WTC11 (cell line): ENCODE measurements around the gene EOGT. TPM values are rescaled to one million over a fixed set of nuclear protein-coding genes. Genes with fewer than 3 reads are reported as not detected.

Experiments
- ATAC-seq: fragments of 200-7000 bp; cut with Tn5 transposase; 2 replicates; pipeline ENCODE4 v1.10.0; 2021; ENCODE audit warnings: mild to moderate bottlenecking, moderate library complexity
- CTCF ChIA-PET: fragments of 300-600 bp; sonication (Branson Sonifier 250); formaldehyde crosslinking; loops from one replicate; lab custom pipeline; 2021; ENCODE audit warnings: antibody characterized with exemption; lab: Charles Lee
- POLR2A ChIA-PET: fragments of 350-600 bp; sonication (Branson Sonifier 250); formaldehyde crosslinking; loops from one replicate; lab custom pipeline; 2021; ENCODE audit warnings: antibody characterized with exemption; lab: Charles Lee
- DNase-seq: peaks from one replicate; pipeline ENCODE4 v3.0.0; 2021; ENCODE audit warnings: low spot score
- H3K27ac Mint-ChIP-seq: 2 replicates; pipeline ENCODE4 v1.8.0; 2021; ENCODE audit warnings: mixed read lengths
- H3K27me3 Mint-ChIP-seq: 2 replicates; pipeline ENCODE4 v1.8.0; 2021; ENCODE audit warnings: low read depth, mild to moderate bottlenecking, moderate library complexity, mixed read lengths
- H3K36me3 Mint-ChIP-seq: 2 replicates; pipeline ENCODE4 v1.8.0; 2021; ENCODE audit warnings: mixed read lengths
- H3K4me1 Mint-ChIP-seq: 2 replicates; pipeline ENCODE4 v1.8.0; 2022; ENCODE audit warnings: mixed read lengths
- H3K4me3 Mint-ChIP-seq: 2 replicates; pipeline ENCODE4 v1.8.0; 2021; ENCODE audit warnings: mild to moderate bottlenecking, moderate library complexity, mixed read lengths
- H3K9me3 Mint-ChIP-seq: 2 replicates; pipeline ENCODE4 v1.8.0; 2021; ENCODE audit warnings: mixed read lengths
- CBFB ChIP-seq: sonication (generic); formaldehyde crosslinking; IDR thresholded peaks from 2 replicates; pipeline ENCODE4 v1.8.1; 2022; ENCODE audit warnings: mild to moderate bottlenecking, low read depth, missing genetic modification reagents
- ELF4 ChIP-seq: sonication (generic); formaldehyde crosslinking; IDR thresholded peaks from 2 replicates; pipeline ENCODE4 v1.8.1; 2022; ENCODE audit warnings: low read depth, mild to moderate bottlenecking, moderate library complexity, missing genetic modification reagents
- ESRRA ChIP-seq: sonication (generic); formaldehyde crosslinking; IDR thresholded peaks from 2 replicates; pipeline ENCODE4 v1.8.1; 2022; ENCODE audit warnings: mild to moderate bottlenecking, missing genetic modification reagents, borderline replicate concordance
- ETV6 ChIP-seq: sonication (generic); formaldehyde crosslinking; IDR thresholded peaks from 2 replicates; pipeline ENCODE4 v1.8.1; 2022; ENCODE audit warnings: mild to moderate bottlenecking, missing genetic modification reagents
- GTF2I ChIP-seq: fragments of 250-450 bp; sonication (Bioruptor Pico); conservative IDR thresholded peaks from 2 replicates; pipeline ENCODE4 v1.4.0; 2021; ENCODE audit warnings: mild to moderate bottlenecking
- HMGA2 ChIP-seq: fragments of 250-450 bp; sonication (Bioruptor Pico); IDR thresholded peaks from 2 replicates; pipeline ENCODE4 v1.4.0; 2021; ENCODE audit warnings: mild to moderate bottlenecking, moderate library complexity
- MXD4 ChIP-seq: fragments of 250-450 bp; sonication (Bioruptor Pico); IDR thresholded peaks from 2 replicates; pipeline ENCODE4 v1.8.0; 2021; ENCODE audit warnings: mild to moderate bottlenecking, moderate library complexity, borderline replicate concordance
- MYBL2 ChIP-seq: sonication (generic); formaldehyde crosslinking; IDR thresholded peaks from 2 replicates; pipeline ENCODE4 v1.8.1; 2023; ENCODE audit warnings: mild to moderate bottlenecking, moderate library complexity, missing genetic modification reagents
- NR3C1 ChIP-seq: sonication (generic); formaldehyde crosslinking; conservative IDR thresholded peaks from 2 replicates; pipeline ENCODE4 v1.8.1; 2023; ENCODE audit warnings: low read depth, mild to moderate bottlenecking, missing genetic modification reagents
- OVOL2 ChIP-seq: fragments of 250-450 bp; sonication (Bioruptor Pico); IDR thresholded peaks from 2 replicates; pipeline ENCODE4 v1.9.0; 2021; ENCODE audit warnings: mild to moderate bottlenecking, borderline replicate concordance
- PRRX2 ChIP-seq: fragments of 250-450 bp; sonication (Bioruptor Pico); IDR thresholded peaks from 2 replicates; pipeline ENCODE4 v1.8.0; 2021; ENCODE audit warnings: mild to moderate bottlenecking
- SOX15 ChIP-seq: fragments of 250-450 bp; sonication (Bioruptor Pico); IDR thresholded peaks from 2 replicates; pipeline ENCODE4 v1.9.0; 2021; ENCODE audit warnings: mild to moderate bottlenecking
- SP1 ChIP-seq: sonication (generic); formaldehyde crosslinking; conservative IDR thresholded peaks from 2 replicates; pipeline ENCODE4 v1.8.1; 2022; ENCODE audit warnings: missing genetic modification reagents
- ZNF121 ChIP-seq: sonication (generic); formaldehyde crosslinking; IDR thresholded peaks from 2 replicates; pipeline ENCODE4 v1.8.0; 2023; ENCODE audit warnings: missing genetic modification reagents
- ZNF423 ChIP-seq: fragments of 250-450 bp; sonication (Bioruptor Pico); IDR thresholded peaks from 2 replicates; pipeline ENCODE4 v2.1.2; 2022; ENCODE audit warnings: mild to moderate bottlenecking, moderate library complexity
- ZNF671 ChIP-seq: fragments of 250-450 bp; sonication (Bioruptor Pico); IDR thresholded peaks from 2 replicates; pipeline ENCODE4 v1.8.0; 2021; ENCODE audit warnings: mild to moderate bottlenecking
- total RNA-seq: library from RNA; stranded (reverse); gene quantifications from 3 replicates; pipeline ENCODE4 v1.2.3, GENCODE V29; 2021
- TF ChIP-seq, protein P1 (sequence below): sonication (generic); formaldehyde crosslinking; IDR thresholded peaks from 2 replicates; pipeline ENCODE4 v1.8.0; 2023; ENCODE audit warnings: mild to moderate bottlenecking, missing genetic modification reagents
- TF ChIP-seq, protein P2 (sequence below): sonication (generic); formaldehyde crosslinking; IDR thresholded peaks from 2 replicates; pipeline ENCODE4 v1.8.0; 2022; ENCODE audit warnings: missing genetic modification reagents
- TF ChIP-seq, protein P3 (sequence below): sonication (generic); formaldehyde crosslinking; conservative IDR thresholded peaks from 2 replicates; pipeline ENCODE4 v1.8.1; 2023; ENCODE audit warnings: mild to moderate bottlenecking, low read depth, missing genetic modification reagents, moderate library complexity
- TF ChIP-seq, protein P4 (sequence below): sonication (generic); formaldehyde crosslinking; IDR thresholded peaks from 2 replicates; pipeline ENCODE4 v1.8.0; 2022; ENCODE audit warnings: mild to moderate bottlenecking, missing genetic modification reagents
- TF ChIP-seq, protein P5 (sequence below): sonication (generic); formaldehyde crosslinking; IDR thresholded peaks from 2 replicates; pipeline ENCODE4 v1.8.0; 2022; ENCODE audit warnings: mild to moderate bottlenecking, missing genetic modification reagents
- TF ChIP-seq, protein P6 (sequence below): fragments of 250-450 bp; sonication (Bioruptor Pico); IDR thresholded peaks from 2 replicates; pipeline ENCODE4 v1.9.0; 2021; ENCODE audit warnings: mild to moderate bottlenecking
- TF ChIP-seq, protein P7 (sequence below): fragments of 250-450 bp; sonication (Bioruptor Pico); conservative IDR thresholded peaks from 2 replicates; pipeline ENCODE4 v1.9.0; 2021; ENCODE audit warnings: mild to moderate bottlenecking

EOGT gene
- total RNA-seq, 1 experiment from 2014 or later, result 32.9 TPM

DNA sequence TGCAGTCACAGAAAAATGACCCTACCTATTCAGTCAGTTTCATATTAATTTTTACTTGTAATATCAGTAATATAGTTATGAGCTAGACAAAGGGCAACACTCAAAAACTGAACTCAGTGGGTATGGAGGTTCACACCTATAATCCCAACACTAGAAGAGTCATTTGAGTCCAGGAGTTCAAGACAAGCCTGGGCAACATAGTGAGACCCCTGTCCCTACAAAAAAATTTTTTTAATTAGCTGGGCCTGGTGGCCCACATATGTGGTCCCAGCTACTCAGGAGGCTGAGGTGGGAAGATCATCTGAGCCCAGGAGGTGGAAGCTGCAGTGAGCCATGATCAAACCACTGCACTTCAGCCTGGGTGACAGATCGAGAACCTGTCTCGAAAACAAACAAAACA lies 35.5 kb upstream of the EOGT start:
- DNase-seq (no peak), ATAC-seq (no peak)
- Mint-ChIP-seq H3K27me3 (no peaks in the 10 kb centered on the region), H3K4me1 (peaks cover 15% of the 10 kb centered on the region), H3K36me3 (peaks cover 14% of the 10 kb centered on the region), H3K4me3 (no peak overlapping the region)
- CTCF ChIA-PET, result no interaction called here
- no peak for TF ChIP-seq MYBL2 (CRISPR knock-in tag)
- TF ChIP-seq, protein P1, sequence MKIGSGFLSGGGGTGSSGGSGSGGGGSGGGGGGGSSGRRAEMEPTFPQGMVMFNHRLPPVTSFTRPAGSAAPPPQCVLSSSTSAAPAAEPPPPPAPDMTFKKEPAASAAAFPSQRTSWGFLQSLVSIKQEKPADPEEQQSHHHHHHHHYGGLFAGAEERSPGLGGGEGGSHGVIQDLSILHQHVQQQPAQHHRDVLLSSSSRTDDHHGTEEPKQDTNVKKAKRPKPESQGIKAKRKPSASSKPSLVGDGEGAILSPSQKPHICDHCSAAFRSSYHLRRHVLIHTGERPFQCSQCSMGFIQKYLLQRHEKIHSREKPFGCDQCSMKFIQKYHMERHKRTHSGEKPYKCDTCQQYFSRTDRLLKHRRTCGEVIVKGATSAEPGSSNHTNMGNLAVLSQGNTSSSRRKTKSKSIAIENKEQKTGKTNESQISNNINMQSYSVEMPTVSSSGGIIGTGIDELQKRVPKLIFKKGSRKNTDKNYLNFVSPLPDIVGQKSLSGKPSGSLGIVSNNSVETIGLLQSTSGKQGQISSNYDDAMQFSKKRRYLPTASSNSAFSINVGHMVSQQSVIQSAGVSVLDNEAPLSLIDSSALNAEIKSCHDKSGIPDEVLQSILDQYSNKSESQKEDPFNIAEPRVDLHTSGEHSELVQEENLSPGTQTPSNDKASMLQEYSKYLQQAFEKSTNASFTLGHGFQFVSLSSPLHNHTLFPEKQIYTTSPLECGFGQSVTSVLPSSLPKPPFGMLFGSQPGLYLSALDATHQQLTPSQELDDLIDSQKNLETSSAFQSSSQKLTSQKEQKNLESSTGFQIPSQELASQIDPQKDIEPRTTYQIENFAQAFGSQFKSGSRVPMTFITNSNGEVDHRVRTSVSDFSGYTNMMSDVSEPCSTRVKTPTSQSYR (CRISPR knock-in tag), result no peak
- TF ChIP-seq, protein P2, sequence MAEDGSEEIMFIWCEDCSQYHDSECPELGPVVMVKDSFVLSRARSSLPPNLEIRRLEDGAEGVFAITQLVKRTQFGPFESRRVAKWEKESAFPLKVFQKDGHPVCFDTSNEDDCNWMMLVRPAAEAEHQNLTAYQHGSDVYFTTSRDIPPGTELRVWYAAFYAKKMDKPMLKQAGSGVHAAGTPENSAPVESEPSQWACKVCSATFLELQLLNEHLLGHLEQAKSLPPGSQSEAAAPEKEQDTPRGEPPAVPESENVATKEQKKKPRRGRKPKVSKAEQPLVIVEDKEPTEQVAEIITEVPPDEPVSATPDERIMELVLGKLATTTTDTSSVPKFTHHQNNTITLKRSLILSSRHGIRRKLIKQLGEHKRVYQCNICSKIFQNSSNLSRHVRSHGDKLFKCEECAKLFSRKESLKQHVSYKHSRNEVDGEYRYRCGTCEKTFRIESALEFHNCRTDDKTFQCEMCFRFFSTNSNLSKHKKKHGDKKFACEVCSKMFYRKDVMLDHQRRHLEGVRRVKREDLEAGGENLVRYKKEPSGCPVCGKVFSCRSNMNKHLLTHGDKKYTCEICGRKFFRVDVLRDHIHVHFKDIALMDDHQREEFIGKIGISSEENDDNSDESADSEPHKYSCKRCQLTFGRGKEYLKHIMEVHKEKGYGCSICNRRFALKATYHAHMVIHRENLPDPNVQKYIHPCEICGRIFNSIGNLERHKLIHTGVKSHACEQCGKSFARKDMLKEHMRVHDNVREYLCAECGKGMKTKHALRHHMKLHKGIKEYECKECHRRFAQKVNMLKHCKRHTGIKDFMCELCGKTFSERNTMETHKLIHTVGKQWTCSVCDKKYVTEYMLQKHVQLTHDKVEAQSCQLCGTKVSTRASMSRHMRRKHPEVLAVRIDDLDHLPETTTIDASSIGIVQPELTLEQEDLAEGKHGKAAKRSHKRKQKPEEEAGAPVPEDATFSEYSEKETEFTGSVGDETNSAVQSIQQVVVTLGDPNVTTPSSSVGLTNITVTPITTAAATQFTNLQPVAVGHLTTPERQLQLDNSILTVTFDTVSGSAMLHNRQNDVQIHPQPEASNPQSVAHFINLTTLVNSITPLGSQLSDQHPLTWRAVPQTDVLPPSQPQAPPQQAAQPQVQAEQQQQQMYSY, result no peak
- no peak for TF ChIP-seq ZNF121 (CRISPR knock-in tag)
- no peak for TF ChIP-seq ESRRA (CRISPR knock-in tag)
- no peak for TF ChIP-seq HMGA2
- TF ChIP-seq NR3C1 (CRISPR knock-in tag), result no peak
- TF ChIP-seq, protein P3, sequence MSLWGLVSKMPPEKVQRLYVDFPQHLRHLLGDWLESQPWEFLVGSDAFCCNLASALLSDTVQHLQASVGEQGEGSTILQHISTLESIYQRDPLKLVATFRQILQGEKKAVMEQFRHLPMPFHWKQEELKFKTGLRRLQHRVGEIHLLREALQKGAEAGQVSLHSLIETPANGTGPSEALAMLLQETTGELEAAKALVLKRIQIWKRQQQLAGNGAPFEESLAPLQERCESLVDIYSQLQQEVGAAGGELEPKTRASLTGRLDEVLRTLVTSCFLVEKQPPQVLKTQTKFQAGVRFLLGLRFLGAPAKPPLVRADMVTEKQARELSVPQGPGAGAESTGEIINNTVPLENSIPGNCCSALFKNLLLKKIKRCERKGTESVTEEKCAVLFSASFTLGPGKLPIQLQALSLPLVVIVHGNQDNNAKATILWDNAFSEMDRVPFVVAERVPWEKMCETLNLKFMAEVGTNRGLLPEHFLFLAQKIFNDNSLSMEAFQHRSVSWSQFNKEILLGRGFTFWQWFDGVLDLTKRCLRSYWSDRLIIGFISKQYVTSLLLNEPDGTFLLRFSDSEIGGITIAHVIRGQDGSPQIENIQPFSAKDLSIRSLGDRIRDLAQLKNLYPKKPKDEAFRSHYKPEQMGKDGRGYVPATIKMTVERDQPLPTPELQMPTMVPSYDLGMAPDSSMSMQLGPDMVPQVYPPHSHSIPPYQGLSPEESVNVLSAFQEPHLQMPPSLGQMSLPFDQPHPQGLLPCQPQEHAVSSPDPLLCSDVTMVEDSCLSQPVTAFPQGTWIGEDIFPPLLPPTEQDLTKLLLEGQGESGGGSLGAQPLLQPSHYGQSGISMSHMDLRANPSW (CRISPR knock-in tag), result no peak
- no peak for TF ChIP-seq PRRX2
- TF ChIP-seq SOX15 (CRISPR knock-in tag), result no peak
- TF ChIP-seq, all 79 proteins: peak for 0
- no peaks in the 10 kb centered on the region for H3K9me3 Mint-ChIP-seq
- POLR2A ChIA-PET, result no interaction called here
- no peak overlapping the region for H3K27ac Mint-ChIP-seq

DNA sequence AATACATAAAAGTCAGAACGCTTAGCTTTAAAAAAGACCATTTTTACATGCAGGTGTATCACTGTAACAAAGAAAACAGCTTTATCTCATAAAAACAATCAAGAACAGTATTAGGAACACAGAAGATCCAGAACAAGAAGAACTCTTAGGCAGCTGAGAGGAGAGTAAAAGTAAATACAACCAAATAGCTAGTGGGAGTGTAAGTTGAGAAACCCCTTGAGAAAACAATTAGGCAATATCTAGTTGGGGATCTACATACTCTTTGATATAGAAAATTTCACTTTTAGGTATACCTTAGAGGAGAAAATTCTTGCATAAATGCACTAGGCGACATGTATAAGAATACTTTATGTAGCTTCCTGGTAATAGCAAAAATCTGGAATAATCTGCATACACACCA lies 31.1 kb upstream of the EOGT start:
- Mint-ChIP-seq H3K9me3 (no peaks in the 10 kb centered on the region), H3K27ac (no peak overlapping the region), H3K4me3 (no peak overlapping the region), H3K36me3 (peaks cover 31% of the 10 kb centered on the region), H3K27me3 (no peaks in the 10 kb centered on the region), H3K4me1 (no peaks in the 10 kb centered on the region)
- POLR2A ChIA-PET, result no interaction called here
- CTCF ChIA-PET, result no interaction called here
- TF ChIP-seq, protein P4, sequence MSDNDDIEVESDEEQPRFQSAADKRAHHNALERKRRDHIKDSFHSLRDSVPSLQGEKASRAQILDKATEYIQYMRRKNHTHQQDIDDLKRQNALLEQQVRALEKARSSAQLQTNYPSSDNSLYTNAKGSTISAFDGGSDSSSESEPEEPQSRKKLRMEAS, result no peak
- TF ChIP-seq ZNF671, result no peak
- TF ChIP-seq SP1 (CRISPR knock-in tag), result no peak
- TF ChIP-seq, protein P5, sequence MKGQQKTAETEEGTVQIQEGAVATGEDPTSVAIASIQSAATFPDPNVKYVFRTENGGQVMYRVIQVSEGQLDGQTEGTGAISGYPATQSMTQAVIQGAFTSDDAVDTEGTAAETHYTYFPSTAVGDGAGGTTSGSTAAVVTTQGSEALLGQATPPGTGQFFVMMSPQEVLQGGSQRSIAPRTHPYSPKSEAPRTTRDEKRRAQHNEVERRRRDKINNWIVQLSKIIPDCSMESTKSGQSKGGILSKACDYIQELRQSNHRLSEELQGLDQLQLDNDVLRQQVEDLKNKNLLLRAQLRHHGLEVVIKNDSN (CRISPR knock-in tag), result no peak
- TF ChIP-seq MXD4, result no peak
- TF ChIP-seq OVOL2, result no peak
- no peak for TF ChIP-seq ZNF423 (CRISPR knock-in tag)
- TF ChIP-seq NR3C1 (CRISPR knock-in tag), result no peak
- no peak for TF ChIP-seq ETV6 (CRISPR knock-in tag)
- no peak for TF ChIP-seq CBFB (CRISPR knock-in tag)
- TF ChIP-seq, protein P6, sequence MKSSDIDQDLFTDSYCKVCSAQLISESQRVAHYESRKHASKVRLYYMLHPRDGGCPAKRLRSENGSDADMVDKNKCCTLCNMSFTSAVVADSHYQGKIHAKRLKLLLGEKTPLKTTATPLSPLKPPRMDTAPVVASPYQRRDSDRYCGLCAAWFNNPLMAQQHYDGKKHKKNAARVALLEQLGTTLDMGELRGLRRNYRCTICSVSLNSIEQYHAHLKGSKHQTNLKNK (CRISPR knock-in tag), result no peak
- TF ChIP-seq ZNF121 (CRISPR knock-in tag), result no peak
- TF ChIP-seq, protein P7, sequence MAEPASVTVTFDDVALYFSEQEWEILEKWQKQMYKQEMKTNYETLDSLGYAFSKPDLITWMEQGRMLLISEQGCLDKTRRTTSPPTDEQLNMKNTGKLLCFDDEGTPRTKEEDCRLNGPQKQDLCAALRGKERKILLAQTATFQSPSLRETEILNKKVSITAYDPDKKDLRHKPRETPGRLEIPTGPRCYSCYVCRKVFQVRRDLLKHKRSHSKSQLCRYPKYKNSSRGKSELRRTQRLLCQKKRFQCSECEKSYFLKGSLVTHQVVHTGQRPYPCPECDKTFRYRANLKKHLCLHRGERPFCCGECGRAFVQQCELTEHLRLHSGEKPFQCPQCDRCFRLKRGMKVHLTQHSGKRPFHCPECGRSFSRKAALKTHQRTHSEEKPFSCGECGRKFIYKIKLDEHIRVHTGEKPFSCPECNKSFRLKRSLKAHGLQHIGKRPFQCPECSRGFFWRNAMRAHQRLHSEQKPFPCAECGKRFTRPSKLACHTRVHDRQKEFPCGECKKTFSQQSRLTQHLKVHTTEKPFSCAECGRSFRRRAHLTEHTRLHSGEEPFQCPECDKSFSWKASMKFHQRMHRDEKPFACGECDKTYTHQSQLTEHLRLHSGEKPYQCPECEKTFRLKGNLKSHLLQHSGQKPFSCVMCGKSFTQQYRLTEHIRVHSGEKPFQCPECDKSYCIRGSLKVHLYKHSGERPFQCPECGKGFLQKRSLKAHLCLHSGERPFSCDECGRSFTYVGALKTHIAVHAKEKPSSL (CRISPR knock-in tag), result no peak
- TF ChIP-seq ELF4, result no peak
- no peak for TF ChIP-seq ESRRA (CRISPR knock-in tag)
- TF ChIP-seq GTF2I (CRISPR knock-in tag), result no peak
- ATAC-seq, result no peak
- DNase-seq, result no peak
